ENCODE data around the gene HNRNPC. TPM values are rescaled to one million over a fixed set of nuclear protein-coding genes. Genes with fewer than 3 reads are reported as not detected.

HNRNPC gene
- total RNA-seq, 2 donors from 2014 or later, result 948 to 1,048 TPM

GRCh38 chr14:21160061-21160610 is 109.1 kb downstream of the HNRNPC start:
- no peak for DNase-seq (ENCODE audit: low spot score in 2 of 2)
- Mint-ChIP-seq H3K27ac (no peak overlapping the region), H3K9me3 (no peaks in the 10 kb centered on the region), H3K36me3 (no peaks in the 10 kb centered on the region)
- no peak for ATAC-seq

Other genes with a start within 250 kb of the HNRNPC start
- gene NDRG2, start 244.4 kb downstream of the HNRNPC start, total RNA-seq, result 1 to 10 TPM; 7.6 to 7.8 TPM
- not detected for gene TPPP2, start 239.2 kb downstream of the HNRNPC start, total RNA-seq
- not detected for gene RNASE13, start 234.6 kb downstream of the HNRNPC start, total RNA-seq
- gene RNASE7, start 227.1 kb downstream of the HNRNPC start, total RNA-seq, result not detected
- not detected for gene RNASE8, start 211.6 kb downstream of the HNRNPC start, total RNA-seq
- under 1 TPM in 1 of 2 donors, not detected in 1; 0.23 TPM for gene ARHGEF40, start 199.1 kb downstream of the HNRNPC start, total RNA-seq
- gene ZNF219, start 170.8 kb downstream of the HNRNPC start, total RNA-seq, result 10 to 100 TPM; 10.0 to 21.9 TPM
- under 1 TPM in 1 of 2 donors, not detected in 1; 0.25 TPM for gene TMEM253, start 168.4 kb downstream of the HNRNPC start, total RNA-seq
- gene OR5AU1, start 113.4 kb downstream of the HNRNPC start, total RNA-seq, result not detected
- not detected for gene RPGRIP1, start 10.6 kb upstream of the HNRNPC start, total RNA-seq
- 100 to 1,000 TPM; 161 to 172 TPM for gene SUPT16H, start 114.6 kb upstream of the HNRNPC start, total RNA-seq
- gene CHD8, start 186.7 kb upstream of the HNRNPC start, total RNA-seq, result 100 to 1,000 TPM; 125 to 126 TPM
- gene RAB2B, start 207.5 kb upstream of the HNRNPC start, total RNA-seq, result 10 to 100 TPM; 30.2 to 48.8 TPM
- 100 to 1,000 TPM in 1 of 2 donors, 10 to 100 TPM in 1; 80.8 to 104 TPM for gene TOX4, start 207.8 kb upstream of the HNRNPC start, total RNA-seq
- gene METTL3, start 241.9 kb upstream of the HNRNPC start, total RNA-seq, result 10 to 100 TPM; 60.6 to 74.9 TPM

Measured in activated naive CD4-positive, alpha-beta T cell treated with anti-CD3 and anti-CD28 coated beads, Interleukin-2, amount 50 U/mL, for 72 hours (primary cell).